Endodermal cell (in vitro differentiated cells): Measurements from ENCODE around the gene RNF181. TPM values are rescaled to one million over a fixed set of nuclear protein-coding genes. Genes with fewer than 3 reads are reported as not detected.
"Not testable (repeated sequence)": the region's sequence is repeated elsewhere in the genome, so short reads cannot be mapped to it uniquely, and the experiment has no call there.

Source experiments
- DNase-seq: peaks from one replicate; pipeline ENCODE4 v3.0.0-alpha.2; 2017
- H3K27ac ChIP-seq: 2 replicates; pipeline ENCODE4 v1.5.1; 2013; ENCODE audit warnings: mild to moderate bottlenecking, low read depth, low read length, moderate library complexity
- H3K27me3 ChIP-seq: 2 replicates; pipeline ENCODE4 v1.6.1; 2013; ENCODE audit warnings: mild to moderate bottlenecking, low read length, moderate library complexity; ENCODE audit not compliant: insufficient read depth, control insufficient read depth, poor library complexity, severe bottlenecking
- H3K36me3 ChIP-seq: 2 replicates; pipeline ENCODE4 v1.7.0; 2013; ENCODE audit warnings: mild to moderate bottlenecking, low read length, moderate library complexity; ENCODE audit not compliant: control insufficient read depth, insufficient read depth
- H3K4me1 ChIP-seq: one replicate; pipeline ENCODE4 v1.7.0; 2013; ENCODE audit warnings: low read length; ENCODE audit not compliant: control insufficient read depth, insufficient read depth
- H3K4me3 ChIP-seq: 2 replicates; pipeline ENCODE4 v1.5.1; 2013; ENCODE audit warnings: mild to moderate bottlenecking, low read length, moderate library complexity
- H3K9ac ChIP-seq: 2 replicates; pipeline ENCODE4 v1.6.1; 2013; ENCODE audit warnings: mild to moderate bottlenecking, low read length, moderate library complexity; ENCODE audit not compliant: poor library complexity, severe bottlenecking; ENCODE audit errors: extremely low read depth
- H3K9me3 ChIP-seq: 2 replicates; pipeline ENCODE4 v1.6.1; 2013; ENCODE audit warnings: mild to moderate bottlenecking, low read length, moderate library complexity; ENCODE audit not compliant: control insufficient read depth
- H3K27ac Mint-ChIP-seq: 2 replicates; pipeline ENCODE4 v1.8.0; 2020; ENCODE audit warnings: mixed read lengths
- H3K27me3 Mint-ChIP-seq: 2 replicates; pipeline ENCODE4 v1.8.0; 2021; ENCODE audit warnings: mild to moderate bottlenecking, mixed read lengths; ENCODE audit not compliant: insufficient read depth
- H3K36me3 Mint-ChIP-seq: 2 replicates; pipeline ENCODE4 v1.8.0; 2020; ENCODE audit warnings: low read depth, mixed read lengths
- H3K4me1 Mint-ChIP-seq: 2 replicates; pipeline ENCODE4 v1.8.0; 2020; ENCODE audit warnings: mixed read lengths
- H3K4me3 Mint-ChIP-seq: 2 replicates; pipeline ENCODE4 v1.8.0; 2020; ENCODE audit warnings: mild to moderate bottlenecking, moderate library complexity, mixed read lengths
- H3K9me3 Mint-ChIP-seq: 2 replicates; pipeline ENCODE4 v1.8.0; 2020; ENCODE audit warnings: mild to moderate bottlenecking, mixed read lengths
- WGBS, 2 experiments: methylation state at CpG; one replicate each; pipeline versions ENCODE4 v1.1.5 to v1.1.7; 2013; ENCODE audit warnings: missing lambda C conversion rate in 2 of 2, mixed read lengths in 1 of 2; ENCODE audit not compliant: insufficient coverage in 1 of 2, insufficient read length in 1 of 2; 5-methylcytosine and 5-hydroxymethylcytosine counted together
- total RNA-seq, 2 donors: library from RNA; stranded (reverse); fragmentation: NEBNext Ultra II Directional in 1 of 2; extraction: Animal tissue kit (Norgen Biotek cat#: 25700) in 1 of 2; gene quantifications; 2 replicates in 1 of 2; 3 replicates in 1 of 2; pipeline ENCODE4 v1.2.1, GENCODE V29; 2021
- TF ChIP-seq, protein P1 (sequence below): fragments of 200-600 bp; sonication (generic); conservative IDR thresholded peaks from 2 replicates; pipeline ENCODE4 v1.5.0; 2021; ENCODE audit warnings: antibody characterized with exemption, mild to moderate bottlenecking

Gene RNF181
- total RNA-seq, 2 donors from 2014 or later, result 113 to 118 TPM

GRCh38 chr2:85611217-85611704 is 15.7 kb downstream of the RNF181 start:
- WGBS, 2 experiments, result 8 to 21% methylated on average over 12 to 24 of the region's 24 CpGs
- H3K4me3 ChIP-seq, result peak overlapping the region; percentile 99
- H3K36me3 ChIP-seq, result peaks cover 39% of the 10 kb centered on the region
- peak overlapping the region; percentile 86 for H3K27ac Mint-ChIP-seq
- H3K36me3 Mint-ChIP-seq, result peaks cover 23% of the 10 kb centered on the region
- no peaks in the 10 kb centered on the region for H3K9me3 ChIP-seq
- H3K9me3 Mint-ChIP-seq, result no peaks in the 10 kb centered on the region
- no peak for DNase-seq
- H3K4me1 Mint-ChIP-seq, result peaks cover 4% of the 10 kb centered on the region
- no peak overlapping the region for H3K27ac ChIP-seq
- H3K27me3 Mint-ChIP-seq, result no peaks in the 10 kb centered on the region
- H3K9ac ChIP-seq, result peak overlapping the region; percentile 78
- no peaks in the 10 kb centered on the region for H3K4me1 ChIP-seq
- no peaks in the 10 kb centered on the region for H3K27me3 ChIP-seq
- TF ChIP-seq, protein P1, sequence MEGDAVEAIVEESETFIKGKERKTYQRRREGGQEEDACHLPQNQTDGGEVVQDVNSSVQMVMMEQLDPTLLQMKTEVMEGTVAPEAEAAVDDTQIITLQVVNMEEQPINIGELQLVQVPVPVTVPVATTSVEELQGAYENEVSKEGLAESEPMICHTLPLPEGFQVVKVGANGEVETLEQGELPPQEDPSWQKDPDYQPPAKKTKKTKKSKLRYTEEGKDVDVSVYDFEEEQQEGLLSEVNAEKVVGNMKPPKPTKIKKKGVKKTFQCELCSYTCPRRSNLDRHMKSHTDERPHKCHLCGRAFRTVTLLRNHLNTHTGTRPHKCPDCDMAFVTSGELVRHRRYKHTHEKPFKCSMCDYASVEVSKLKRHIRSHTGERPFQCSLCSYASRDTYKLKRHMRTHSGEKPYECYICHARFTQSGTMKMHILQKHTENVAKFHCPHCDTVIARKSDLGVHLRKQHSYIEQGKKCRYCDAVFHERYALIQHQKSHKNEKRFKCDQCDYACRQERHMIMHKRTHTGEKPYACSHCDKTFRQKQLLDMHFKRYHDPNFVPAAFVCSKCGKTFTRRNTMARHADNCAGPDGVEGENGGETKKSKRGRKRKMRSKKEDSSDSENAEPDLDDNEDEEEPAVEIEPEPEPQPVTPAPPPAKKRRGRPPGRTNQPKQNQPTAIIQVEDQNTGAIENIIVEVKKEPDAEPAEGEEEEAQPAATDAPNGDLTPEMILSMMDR, result no peak
- peak overlapping the region; percentile 85 for H3K4me3 Mint-ChIP-seq

DNA sequence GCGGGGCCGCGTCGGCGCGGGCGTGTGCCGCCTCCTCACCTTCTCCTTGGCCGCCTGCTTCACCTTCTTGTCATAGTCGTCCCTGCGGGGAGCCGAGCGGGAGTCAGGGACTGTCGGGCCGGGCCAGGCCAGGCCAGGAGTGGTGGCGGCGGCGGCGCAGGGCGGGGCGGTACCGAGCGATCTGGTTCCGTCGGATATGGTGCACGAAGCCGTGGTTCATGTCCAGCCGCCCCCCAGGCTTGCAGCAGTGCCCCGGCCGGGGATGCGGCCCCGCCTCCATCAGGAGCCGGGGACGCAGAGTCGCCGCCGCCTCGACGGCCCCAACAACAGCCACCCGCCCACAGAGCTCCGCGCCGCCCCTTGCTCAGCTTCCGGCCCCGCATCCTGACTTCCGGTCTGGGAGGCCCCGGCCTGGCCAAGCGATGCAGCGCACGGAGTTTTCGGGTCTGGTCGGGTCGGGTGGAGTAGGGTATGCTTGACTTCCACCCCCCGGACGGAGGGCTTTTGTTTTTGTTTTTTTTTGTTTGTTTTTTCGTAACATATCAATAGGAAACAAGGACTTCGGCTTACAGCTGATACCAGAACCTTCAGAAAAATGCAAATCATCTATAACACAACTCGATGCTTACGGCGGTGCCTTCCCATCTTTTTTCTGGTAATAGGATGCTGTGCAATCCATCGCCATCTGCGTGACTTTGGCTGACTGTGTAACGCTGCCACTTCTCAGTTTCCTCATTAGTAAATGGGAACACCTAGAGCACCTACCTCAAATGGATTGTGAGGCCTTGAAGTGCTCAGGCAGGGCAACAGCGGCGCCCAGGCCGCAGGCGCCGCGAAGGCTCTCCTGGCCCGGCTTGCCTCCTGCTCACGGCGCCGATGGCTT is 16.4 kb downstream of the RNF181 start, which contains the start of gene C2orf68:
Gene C2orf68 (minus strand): TSS at position 362 of the 883 bp plus-strand sequence. CDS start 82 bp downstream, at position 280.
- peak within 1 kb of the TSS; percentile 85 for H3K4me3 Mint-ChIP-seq

GRCh38 chr2:85613717-85614515 is 18.4 kb downstream of the RNF181 start:
- Mint-ChIP-seq H3K36me3 (peaks cover 19% of the 10 kb centered on the region), H3K9me3 (no peaks in the 10 kb centered on the region), H3K27me3 (no peaks in the 10 kb centered on the region), H3K4me1 (peaks cover 4% of the 10 kb centered on the region), H3K27ac (no peak overlapping the region), H3K4me3 (no peak overlapping the region)
- Histone ChIP-seq H3K4me3 (no peak overlapping the region), H3K27ac (no peak overlapping the region), H3K36me3 (peaks cover 18% of the 10 kb centered on the region), H3K27me3 (no peaks in the 10 kb centered on the region), H3K9me3 (no peaks in the 10 kb centered on the region), H3K9ac (no peak overlapping the region), H3K4me1 (peaks cover 6% of the 10 kb centered on the region)
- DNase-seq, result no peak
- WGBS, 2 experiments, result 94 to 96% methylated on average over 7 to 10 of the region's 10 CpGs
- TF ChIP-seq, protein P1, result no peak

More for the DNA sequence above, 16.4 kb downstream of the RNF181 start, which contains the start of gene C2orf68:
- H3K36me3 ChIP-seq, result peaks cover 32% of the 10 kb centered on the region
- no peaks in the 10 kb centered on the region for H3K4me1 ChIP-seq
- peak within 1 kb of the TSS; percentile 21 for H3K27ac ChIP-seq
- Mint-ChIP-seq H3K9me3 (no peaks in the 10 kb centered on the region), H3K4me1 (peaks cover 4% of the 10 kb centered on the region), H3K27me3 (no peaks in the 10 kb centered on the region), H3K36me3 (peaks cover 23% of the 10 kb centered on the region), H3K27ac (peak within 1 kb of the TSS; percentile 94)
- 13 to 46% methylated on average over 18 to 73 of the region's 73 CpGs for WGBS, 2 experiments
- TF ChIP-seq, protein P1, result no peak
- peak; percentile 98 for DNase-seq
- H3K9ac ChIP-seq, result peak within 1 kb of the TSS; percentile 78
- peak within 1 kb of the TSS; percentile 99 for H3K4me3 ChIP-seq
- no peaks in the 10 kb centered on the region for H3K27me3 ChIP-seq
- H3K9me3 ChIP-seq, result no peaks in the 10 kb centered on the region

DNA sequence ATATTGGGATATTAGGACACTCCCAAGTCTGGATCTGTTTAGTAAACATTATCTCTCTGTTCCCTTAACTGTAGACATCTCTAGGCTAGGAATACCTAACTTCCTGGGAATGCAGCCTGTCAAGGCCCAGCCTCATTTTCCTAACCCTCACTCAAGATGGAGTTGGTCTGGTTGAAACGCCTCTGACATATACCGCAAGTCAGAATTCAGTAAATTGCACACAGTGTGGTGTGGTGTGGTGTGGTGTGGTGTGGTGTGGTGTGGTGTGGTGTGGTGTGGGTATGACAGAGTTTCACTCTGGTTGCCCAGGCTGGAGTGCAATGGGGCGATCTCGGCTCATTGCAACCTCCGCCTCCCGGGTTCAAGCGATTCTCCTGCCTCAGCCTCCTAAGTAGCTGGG is 19.2 kb downstream of the RNF181 start:
- DNase-seq, H3K27ac Mint-ChIP-seq, H3K9me3 ChIP-seq, H3K4me3 Mint-ChIP-seq, H3K27ac ChIP-seq, H3K4me1 Mint-ChIP-seq, H3K4me1 ChIP-seq, H3K9me3 Mint-ChIP-seq, H3K27me3 Mint-ChIP-seq, H3K4me3 ChIP-seq, H3K27me3 ChIP-seq, H3K9ac ChIP-seq: not testable (repeated sequence)
- peaks cover 22% of the 10 kb centered on the region for H3K36me3 ChIP-seq
- 80 to 96% methylated on average over 1 to 7 of the region's 7 CpGs for WGBS, 2 experiments
- peaks cover 21% of the 10 kb centered on the region for H3K36me3 Mint-ChIP-seq
